Pons (tissue), 1 donor: ENCODE measurements around the gene MAD2L2.

Source experiments
- DNase-seq: peaks from one replicate; pipeline ENCODE4 v3.0.0-alpha.2; 2016; ENCODE audit warnings: low spot score

MAD2L2 gene

DNA sequence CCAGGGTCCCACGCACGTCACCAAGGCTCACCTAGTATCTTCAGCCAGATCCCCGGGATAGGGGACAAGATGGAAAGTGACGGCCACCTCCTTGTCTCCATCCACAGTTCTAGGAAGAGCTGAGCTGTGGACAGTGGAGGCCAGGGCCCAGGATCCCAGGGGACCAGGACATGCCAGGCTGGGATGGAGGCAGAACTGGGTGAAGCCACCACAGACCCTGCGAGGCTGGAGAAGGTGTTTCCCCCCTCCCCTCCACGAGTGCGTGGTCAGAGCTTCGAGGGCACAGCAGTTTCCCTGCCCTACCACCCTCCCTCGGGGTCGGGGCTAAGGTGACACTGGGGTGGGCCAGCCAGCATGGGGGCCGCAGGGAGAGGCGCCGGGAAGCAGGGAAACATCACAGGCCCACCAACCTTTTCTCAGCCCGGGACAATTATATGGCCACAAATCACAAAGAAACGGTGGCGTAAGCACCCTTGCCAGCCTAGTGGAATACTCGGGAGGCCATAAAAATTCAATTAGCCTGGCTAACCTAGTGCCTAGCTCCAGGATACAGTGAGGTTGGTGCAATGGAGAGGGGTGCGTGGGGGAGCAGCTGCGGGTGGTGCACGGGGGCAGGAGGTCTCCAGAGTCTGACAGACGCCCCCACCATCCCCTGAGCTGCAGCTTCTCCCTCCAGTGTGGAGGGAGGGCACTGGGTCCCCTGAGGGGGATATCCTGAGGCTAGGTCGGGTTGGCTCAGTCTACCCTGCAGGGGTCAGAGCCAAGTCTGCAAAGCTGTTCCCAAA lies 23.9 kb upstream of the MAD2L2 start:
- DNase-seq = no peak

DNA sequence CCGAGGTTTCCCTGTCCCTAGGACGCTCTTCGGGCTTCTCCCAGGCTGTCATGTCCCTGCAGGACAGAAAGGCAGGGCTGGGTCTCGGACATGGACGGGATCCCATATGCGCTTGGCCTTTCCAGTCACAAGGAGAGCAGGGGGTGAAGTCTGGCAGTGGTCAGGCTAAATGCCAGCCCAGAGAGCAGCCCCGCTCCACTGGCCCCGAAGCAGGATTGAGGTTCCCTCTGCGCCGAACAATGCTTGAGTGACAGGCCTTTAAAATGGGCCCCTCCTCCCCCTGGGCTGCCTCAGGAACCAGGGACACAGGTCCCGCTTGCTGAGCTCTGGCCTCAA lies 23.2 kb upstream of the MAD2L2 start:
- DNase-seq = no peak

DNA sequence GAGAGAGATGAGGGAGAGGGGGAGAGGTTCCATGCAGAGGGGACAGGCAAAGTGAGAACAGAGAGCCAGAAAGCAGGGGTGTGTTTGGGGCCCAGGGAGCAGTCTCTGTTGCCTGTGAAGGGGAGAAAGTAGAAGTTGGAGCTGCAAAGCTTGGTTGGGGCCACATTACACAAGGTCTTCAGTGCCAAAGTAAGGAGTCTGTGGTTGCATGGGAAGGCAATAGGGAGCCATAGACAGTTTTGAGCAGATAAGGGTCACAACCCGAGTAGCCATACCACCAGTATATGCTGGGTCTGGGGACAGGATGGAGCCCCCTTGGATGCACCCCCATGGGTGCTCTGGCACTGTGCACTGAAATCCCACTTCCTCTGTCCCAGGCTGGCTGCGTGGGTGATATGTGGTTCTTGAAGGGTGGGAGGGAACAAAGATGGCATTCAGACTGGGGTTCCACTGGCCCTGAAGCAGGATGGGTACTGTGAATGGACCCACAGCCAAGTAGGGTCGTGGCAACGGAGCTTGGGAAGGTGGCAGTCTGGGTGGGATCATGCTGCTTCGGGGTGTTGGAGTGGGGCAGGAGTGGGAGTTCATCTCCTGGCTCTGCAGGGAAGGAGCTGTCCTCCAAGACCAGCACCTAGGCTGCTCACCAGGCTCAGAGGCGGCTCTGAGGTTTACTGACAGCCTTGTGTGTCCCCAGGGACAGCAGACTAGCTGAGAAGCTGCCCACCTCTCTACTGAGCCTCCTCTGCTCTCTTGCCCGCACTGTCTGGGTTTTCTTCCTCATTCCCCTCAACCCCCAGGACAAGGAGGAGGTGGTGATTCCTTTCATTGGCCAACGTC lies 22.6 kb upstream of the MAD2L2 start:
- DNase-seq = no peak

DNA sequence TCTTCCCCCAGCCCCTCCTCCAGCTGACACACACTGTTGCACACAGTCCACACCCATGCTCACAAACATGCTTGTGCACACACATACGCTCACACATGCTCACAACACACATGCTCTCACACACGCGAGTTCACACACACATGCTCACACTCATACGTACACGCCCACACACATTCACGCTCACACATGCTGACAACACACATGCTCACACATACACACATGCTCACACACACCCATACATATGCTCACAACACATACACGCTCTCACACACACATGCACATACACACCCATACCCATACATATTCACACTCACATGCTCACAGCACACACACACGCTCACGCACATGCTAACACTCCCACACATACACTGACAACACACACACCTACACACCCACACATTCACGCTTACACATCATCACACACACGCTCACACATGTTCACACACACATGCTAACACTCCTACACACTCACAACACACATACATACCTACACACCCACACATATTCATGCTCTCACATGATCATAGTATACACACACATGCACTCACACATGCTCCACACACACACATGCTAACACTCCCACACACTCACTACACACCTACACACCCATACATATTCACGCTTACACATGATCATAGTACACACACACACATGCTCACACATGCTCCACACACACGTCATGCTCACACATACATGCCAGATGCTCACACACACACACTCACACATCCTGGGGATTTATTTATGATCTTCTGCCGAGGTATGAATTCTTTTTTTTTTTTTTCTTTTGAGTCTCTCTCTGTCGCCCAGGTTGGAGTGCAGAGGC lies 21.2 kb upstream of the MAD2L2 start:
- no peak for DNase-seq

DNA sequence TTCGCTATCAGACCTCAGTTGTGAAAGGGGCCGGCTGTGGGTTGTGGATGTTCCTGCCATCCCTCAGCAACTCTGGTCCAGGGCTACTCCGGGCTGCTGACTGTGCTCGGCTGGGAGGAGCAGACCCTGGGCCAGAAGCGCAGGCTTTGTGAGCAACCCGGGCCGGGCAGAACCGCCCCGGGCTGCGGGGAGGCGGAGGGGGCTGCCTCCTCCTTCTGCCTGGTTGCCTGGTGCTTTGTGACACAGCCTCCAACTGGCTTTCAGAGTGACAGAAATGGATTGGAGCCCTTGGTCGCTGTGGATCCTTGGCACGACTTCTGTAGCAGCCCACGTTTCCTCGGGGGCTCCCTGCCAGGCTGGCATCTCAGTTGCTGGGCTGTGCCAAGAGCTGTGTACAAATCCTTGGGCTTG lies 20.6 kb upstream of the MAD2L2 start:
- DNase-seq = peak; percentile 78

DNA sequence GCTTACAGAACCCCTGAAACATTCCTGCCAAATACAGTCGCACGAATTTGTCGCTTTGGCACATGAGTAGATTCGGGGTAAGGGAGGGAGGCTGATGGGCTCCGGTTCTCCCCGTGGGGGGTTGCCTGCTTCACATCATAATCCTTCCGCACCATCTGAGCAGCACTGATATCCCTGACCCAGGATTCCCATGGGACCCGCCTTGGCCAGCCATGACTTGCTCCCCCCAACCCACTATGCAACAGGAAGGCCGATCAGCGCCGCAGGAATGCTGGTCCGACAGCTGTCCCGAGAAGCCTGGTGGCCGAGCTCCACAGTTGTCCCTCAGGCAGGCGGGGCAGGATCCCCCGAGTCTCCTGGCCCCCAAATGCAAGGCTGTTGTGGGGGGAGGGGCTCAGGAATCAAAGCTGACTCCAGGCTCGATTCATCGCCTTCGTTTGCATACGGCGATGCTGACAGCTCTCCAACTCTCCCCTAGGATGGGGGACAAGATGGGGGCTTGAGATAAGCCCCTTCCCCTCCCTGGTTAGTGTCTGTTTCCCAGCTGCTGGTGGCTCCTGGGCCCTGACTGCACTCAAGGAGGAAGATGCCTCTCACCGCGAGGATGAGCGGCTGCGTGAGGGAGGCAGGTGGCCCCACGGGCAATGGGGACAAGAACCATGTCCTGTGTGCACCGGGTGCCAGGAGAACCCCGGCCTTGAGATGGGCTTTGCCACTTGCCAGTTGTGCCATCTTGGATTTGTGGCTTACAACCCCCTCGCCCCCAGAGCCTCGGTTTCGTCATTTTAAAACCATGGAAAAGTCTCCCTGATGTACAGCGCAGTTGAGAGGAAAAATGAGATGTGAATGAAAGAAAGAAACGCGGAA lies 19.9 kb upstream of the MAD2L2 start:
- no peak for DNase-seq

DNA sequence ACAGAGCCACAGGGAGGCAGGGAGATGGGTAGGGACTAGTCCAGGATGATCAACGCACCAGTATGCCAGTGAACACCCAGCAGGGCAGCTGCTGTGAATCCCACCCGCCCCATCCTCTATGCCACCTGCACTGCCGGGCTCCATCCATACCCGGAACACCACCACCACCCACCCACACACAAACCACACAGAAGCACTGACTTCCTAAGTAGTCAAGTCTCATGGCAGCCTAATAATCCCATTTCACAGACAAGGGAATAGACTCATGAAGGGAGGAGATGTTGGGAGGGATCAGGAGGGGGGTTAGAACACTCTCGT lies 16.9 kb upstream of the MAD2L2 start:
- DNase-seq = no peak

DNA sequence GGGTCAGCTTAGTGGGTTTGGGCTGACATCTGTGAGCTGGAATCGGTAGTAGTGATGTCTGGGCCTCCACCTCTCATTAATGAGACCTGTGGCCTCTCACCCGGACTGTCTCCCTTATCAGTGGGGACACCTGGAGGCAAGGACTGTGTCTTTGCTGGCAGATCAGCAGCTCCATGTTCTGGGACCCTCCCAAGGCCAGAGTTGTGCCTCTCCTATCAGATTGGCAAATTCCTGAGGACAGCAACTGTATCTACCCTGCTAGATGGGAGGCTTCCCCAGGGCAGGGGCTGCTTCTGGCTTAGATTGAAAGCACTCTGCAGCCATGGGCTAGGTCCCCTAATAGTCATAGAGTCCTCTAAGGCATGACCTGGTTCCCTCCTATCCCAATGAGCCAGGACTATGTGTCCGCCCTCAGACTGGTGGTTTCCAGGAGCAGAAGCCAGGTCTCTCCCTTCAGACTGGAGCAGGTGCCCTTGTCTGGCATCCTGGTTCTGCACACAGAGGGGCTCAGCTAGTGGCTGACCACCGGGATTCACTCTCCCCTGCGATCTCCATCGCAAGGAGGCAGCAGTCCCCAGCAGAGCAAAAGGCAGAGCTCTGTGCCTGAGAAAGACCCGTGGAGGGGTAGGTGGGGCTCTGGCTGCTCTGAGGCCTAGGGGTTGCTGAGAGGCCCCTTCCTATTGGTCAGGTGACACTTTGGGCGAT lies 16.4 kb upstream of the MAD2L2 start:
- DNase-seq = no peak

DNA sequence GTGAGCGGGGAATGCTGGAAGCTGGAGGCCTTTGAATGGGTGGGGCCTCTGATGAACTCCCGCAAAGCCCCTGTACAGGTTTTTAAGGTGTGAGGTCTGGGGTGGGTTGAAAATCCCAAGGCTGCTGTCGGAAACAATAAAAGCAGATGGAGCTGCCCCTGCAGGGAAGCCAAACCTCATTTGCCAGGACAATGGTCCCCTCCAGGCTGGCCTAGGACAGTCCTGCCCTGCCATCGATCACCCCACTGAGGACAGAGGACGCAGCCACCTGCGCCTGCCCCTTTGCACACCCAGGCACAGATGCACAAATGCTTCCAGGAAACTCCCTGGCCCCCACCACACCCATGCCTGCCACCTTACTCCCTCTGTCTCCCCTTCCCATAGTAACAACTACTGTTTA lies 14.9 kb upstream of the MAD2L2 start:
- no peak for DNase-seq

DNA sequence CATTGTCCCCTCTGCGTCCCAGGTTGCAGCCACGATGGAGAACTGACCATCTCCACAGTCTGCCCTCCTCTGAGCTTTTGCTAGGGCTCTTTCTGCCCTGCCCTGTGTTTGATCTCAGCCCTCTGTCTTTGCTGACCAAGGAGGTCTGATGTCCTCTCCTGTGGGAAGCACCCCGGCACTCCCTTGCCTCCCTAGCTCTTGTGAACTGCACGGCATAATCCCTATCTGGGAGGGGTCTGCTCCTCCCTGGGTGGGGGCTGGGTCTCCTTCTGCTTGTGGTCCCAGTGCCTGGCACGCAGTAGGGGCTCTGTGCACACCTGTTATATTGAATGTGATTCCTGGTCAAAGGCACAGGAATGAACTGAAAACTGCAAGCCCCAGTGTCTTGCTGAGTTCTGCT lies 13.0 kb upstream of the MAD2L2 start:
- no peak for DNase-seq

DNA sequence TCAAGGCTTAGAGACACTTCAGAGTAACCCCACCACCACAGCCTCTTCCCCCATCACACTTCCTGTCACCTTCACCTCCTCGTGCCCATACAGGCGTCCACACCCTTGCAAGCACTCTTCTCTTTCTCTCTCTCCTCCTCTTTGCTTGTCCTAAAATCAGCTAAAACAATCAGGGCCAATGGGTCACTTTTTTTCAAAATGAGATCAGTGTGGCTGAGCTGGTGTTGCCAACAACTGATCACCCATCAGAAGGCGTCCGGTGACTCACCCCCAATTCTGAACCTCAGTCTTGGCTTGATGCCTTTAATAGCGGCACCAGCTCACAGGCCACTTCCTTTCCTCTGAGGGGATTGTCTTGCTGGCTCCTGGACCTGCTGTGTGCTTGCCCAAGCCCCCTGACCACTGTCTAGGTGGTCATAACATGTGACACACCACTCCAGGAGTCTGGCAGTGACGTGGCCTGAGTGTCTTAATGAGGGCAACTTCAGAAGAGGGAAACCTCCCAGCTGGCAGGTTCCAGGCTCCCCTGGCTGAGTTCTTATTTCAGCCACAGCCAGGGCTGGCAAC lies 12.2 kb upstream of the MAD2L2 start:
- DNase-seq = no peak

DNA sequence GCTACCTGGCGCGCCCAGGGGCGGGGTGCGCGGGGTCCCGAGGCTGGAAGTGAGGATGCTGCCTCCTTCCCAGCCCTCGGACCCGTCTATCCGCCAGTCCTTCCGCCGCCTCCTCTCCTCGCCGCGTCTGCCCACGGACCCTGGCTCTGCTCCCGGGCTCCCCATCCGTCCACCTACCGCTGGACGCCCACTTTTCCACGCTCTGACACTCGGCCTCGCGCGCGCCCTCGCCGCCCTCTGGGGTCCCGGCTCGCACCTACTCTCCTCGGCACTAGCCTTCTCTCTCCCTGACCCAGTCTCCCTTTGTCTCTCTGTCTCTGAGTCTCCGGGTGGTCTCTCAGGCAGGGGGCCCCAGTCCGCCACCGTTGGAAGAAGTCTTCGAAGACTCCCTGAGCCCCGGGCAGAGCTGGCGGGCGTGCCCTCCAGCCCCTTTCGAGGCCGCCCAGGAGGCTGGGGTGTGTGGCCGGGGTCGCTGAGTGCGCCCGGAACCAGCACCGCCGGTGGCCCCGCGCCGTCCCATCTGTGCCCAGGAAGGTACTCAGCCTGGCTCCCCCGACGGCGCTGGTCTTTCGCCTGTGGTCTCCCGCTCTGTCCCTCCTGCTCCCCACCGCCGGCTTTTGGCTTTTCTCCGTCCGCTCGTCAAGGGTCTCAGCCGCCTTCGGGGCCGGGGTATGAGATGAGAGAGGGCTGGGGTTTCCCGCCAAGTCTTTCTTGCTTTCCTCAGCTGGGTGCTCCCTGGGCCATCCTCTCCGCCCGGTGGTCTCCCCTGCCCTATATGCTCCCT lies 11.2 kb upstream of the MAD2L2 start:
- DNase-seq = no peak

DNA sequence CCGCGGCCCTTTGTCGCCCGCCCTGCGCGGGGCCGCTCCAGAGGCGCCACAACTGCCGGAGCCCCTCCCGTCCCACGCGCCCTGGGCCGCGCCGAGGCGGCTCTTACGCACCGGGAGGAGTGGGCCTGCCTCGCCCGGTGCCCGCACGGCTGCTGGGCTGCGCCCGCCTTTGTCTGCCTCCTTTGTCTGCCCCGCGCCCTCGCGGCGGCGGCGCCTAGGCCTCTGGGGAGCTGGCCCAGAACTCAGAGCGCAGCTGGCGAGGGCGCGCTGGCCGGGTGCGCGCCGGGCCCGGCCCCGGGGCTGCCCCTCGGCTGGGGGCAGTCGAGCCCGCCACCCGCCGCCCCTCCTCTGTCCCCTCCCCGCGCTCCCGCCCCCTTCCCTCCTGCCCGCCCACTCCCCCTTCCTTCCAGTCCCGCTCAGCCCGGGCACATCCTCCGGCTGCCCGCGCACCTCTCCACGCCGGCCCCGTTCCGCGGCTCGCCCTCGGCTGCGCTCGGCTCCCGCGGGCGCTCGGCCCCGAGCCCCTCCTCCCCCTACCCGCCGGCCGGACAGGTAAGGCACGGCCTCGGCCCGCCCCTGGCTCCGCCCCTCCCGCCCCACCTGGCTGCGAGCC lies 10.5 kb upstream of the MAD2L2 start, which contains the start of gene DRAXIN:
DRAXIN (plus strand) TSS at position 409 of the 613 bp plus-strand sequence. CDS start 14,549 bp downstream, outside the sequence.
- DNase-seq = no peak

DNA sequence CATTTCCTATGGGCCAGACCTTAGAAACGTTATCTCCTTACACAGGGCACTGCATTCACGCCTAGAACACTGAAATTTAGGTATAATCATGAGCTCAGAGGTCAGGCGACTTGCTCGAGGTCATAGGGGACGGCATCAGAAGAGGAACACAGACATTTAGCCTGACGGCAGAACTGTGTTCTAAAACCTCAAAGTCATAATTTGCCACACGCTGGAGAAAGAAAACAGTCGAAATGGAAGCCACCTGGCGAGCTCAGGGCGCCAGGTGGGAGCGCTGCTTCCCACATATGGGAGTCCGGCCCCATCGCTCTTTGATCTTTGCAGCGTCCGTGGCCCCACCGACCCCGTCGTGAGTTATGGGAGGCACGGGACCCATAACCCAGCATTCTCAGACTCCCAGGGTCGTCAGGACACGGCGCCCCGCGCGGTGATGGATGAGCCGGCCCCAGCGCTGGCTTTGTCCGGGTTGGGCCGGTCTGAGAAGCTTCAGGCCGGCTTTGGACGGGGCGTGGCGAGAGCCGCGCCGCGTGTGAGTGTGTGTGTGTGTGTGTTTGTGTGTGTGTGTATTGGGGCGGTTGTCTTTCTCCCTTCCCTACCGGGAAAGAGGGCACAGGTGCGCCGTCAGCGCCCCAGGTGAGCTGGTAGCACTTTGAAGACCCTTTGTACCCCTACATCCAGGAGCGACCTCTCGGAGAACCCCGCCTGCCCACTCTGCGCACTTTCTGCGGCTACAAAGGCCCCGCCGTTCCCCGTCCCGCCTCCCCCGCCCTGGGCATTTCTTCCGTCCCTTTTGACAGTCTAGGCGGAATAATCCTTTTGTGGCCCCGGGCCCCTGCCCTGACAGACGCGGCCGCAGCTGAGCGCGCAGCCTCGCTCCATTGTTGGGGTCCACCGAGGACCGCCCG lies 9.7 kb upstream of the MAD2L2 start:
- DNase-seq = no peak

DNA sequence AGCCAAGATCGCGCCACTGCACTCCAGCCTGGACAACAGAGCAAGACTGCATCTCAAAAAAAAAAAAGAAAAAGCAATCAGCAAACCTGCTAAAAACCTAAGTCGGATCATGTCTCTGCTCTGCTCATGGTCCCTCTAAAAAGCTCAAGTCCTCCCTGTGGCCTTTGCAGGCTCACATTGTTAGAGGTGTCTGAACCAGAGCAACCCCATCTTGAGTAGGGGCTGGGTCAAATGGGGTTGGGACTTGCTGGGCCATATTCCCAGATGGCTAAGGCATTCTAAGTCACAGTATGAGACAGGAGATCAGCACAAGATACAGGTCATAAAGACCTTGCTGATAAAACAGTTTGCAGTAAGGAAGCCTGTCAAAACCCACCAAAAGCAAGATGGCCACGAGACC lies 7.6 kb upstream of the MAD2L2 start:
- DNase-seq = no peak

DNA sequence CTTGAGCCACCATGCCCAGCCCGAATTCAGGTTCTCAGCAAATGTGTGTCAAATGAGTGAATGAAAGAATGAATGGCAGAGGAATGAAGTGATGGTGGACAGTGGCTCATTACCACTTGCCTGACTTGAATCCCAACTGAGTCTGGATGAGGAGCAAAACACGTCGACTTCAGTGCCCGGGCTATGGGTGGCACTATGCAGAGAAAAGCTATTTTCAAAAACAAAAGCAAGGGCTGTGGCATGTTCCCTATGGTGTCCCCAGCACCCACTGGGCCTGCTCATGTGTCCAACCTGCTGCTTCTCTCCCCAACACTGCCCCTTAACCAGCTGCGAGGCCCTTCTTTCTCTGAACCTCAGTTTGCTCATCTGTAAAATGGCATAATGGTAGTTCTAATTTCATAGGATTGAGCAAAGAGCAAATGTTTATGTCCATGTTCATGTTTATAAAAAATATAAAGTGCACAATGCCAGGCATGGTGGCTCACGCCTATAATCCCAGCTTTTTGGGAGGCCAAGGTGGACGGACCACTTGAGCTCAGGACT lies 4.3 kb upstream of the MAD2L2 start:
- no peak for DNase-seq

DNA sequence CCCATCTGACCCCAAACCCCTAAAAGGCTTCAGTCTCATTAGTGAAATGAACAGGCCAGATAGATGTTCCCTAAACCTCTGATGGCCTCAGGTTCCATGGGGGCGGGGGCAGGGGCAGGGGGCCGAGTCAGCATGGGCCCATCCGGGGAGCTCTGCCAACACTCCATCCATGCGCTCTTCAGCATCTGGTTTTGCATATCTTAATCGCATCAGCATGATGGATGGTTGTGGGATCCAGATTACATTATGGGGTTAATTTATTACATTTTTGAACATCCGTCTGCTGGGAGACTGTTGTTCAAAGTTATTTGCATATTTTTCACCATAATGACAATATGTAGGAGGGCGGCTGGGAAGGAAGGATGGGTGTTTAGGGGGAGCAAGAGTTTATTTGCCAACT lies 3.1 kb upstream of the MAD2L2 start:
- no peak for DNase-seq

DNA sequence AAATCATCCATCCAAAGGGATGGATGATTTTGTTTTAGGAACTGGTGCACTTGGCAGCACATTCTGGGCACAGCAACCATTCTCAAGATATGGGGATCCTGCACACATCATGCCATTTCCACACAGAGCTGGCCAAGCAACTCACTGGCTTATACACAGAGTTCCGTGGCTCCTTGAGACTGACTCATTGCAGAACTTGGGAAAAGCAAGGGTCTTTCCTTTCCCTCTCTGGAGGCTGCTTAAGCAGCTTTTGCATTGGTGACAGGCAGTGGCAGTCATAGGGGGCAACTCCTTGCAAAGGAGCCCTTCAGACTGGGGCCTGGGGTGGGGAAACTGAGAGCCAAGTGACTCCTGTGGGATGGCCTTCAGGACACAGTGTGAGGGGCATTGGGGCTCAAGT lies 1.9 kb upstream of the MAD2L2 start:
- DNase-seq = no peak
